PC-3 (cell line): ENCODE data around the gene DCAF5. TPM values are rescaled to one million over a fixed set of nuclear protein-coding genes. Genes with fewer than 3 reads are reported as not detected.
A peak's percentile ranks its signal among the peaks of the same experiment; 100 is the strongest.

Source experiments
- ATAC-seq: fragments of 200-7000 bp; cut with Tn5 transposase; 2 replicates; pipeline ENCODE4 v1.9.1; 2020; ENCODE audit warnings: mild to moderate bottlenecking, moderate library complexity
- BruUV-seq: library from RNA; stranded (reverse); fragments of 400-500 nt; replicated peaks from 2 replicates; lab custom pipeline; 2021; lab: Mats Ljungman, UMichigan
- CTCF ChIA-PET: fragments of 300-600 bp; sonication (Branson Sonifier 250); formaldehyde crosslinking; loops from one replicate; lab custom pipeline; 2022; ENCODE audit warnings: antibody characterized with exemption; lab: Charles Lee
- POLR2A ChIA-PET: fragments of 300-600 bp; sonication (Branson Sonifier 250); formaldehyde crosslinking; loops from one replicate; lab custom pipeline; 2022; ENCODE audit warnings: antibody characterized with exemption; ENCODE audit not compliant: unreplicated experiment; lab: Charles Lee
- DNase-seq: peaks from one replicate; pipeline ENCODE4 v3.0.0-alpha.2; 2015
- H2AFZ ChIP-seq: fragments of 300-600 bp; sonication (generic); 2 replicates; pipeline ENCODE4 v1.6.0; 2016; ENCODE audit warnings: antibody characterized with exemption, low read length
- H3F3A ChIP-seq: fragments of 300-600 bp; sonication (generic); one replicate; pipeline ENCODE4 v1.6.0; 2017; ENCODE audit warnings: antibody characterized with exemption, low read length, control low read depth, mild to moderate bottlenecking; ENCODE audit not compliant: unreplicated experiment
- H3K27ac ChIP-seq: fragments of 300-600 bp; sonication (generic); 2 replicates; pipeline ENCODE4 v1.5.1; 2016; ENCODE audit warnings: mild to moderate bottlenecking, low read length
- H3K27me3 ChIP-seq: fragments of 300-600 bp; sonication (generic); 2 replicates; pipeline ENCODE4 v1.6.1; 2016; ENCODE audit warnings: low read length, mixed read lengths
- H3K36me3 ChIP-seq: fragments of 300-600 bp; sonication (generic); 2 replicates; pipeline ENCODE4 v1.6.1; 2016; ENCODE audit warnings: low read depth, mixed run types, low read length, mixed read lengths
- H3K4me1 ChIP-seq: fragments of 300-600 bp; sonication (generic); 2 replicates; pipeline ENCODE4 v1.5.1; 2016; ENCODE audit warnings: low read length; ENCODE audit not compliant: insufficient read depth
- H3K4me2 ChIP-seq: fragments of 300-600 bp; sonication (generic); 2 replicates; pipeline ENCODE4 v1.6.0; 2016; ENCODE audit warnings: low read length
- H3K4me3 ChIP-seq: fragments of 300-600 bp; sonication (generic); 2 replicates; pipeline ENCODE4 v1.5.1; 2016; ENCODE audit warnings: mild to moderate bottlenecking, low read length, mixed read lengths
- H3K79me2 ChIP-seq: fragments of 300-600 bp; sonication (generic); 2 replicates; pipeline ENCODE4 v1.6.1; 2017; ENCODE audit warnings: low read length, mixed read lengths
- H3K9ac ChIP-seq: fragments of 300-600 bp; sonication (generic); 2 replicates; pipeline ENCODE4 v1.6.0; 2016; ENCODE audit warnings: mild to moderate bottlenecking, low read length
- H3K9me2 ChIP-seq: fragments of 300-600 bp; sonication (generic); replicated peaks from 2 replicates; pipeline ENCODE4 v1.6.1; 2016; ENCODE audit warnings: mixed run types, low read length, mixed read lengths
- H3K9me3 ChIP-seq: fragments of 300-600 bp; sonication (generic); 2 replicates; pipeline ENCODE4 v1.6.1; 2016; ENCODE audit warnings: low read length, mixed read lengths
- H4K20me1 ChIP-seq: fragments of 300-600 bp; sonication (generic); 2 replicates; pipeline ENCODE4 v1.6.1; 2016; ENCODE audit warnings: low read length, mixed read lengths
- EZH2 ChIP-seq: fragments of 300-600 bp; sonication (generic); IDR thresholded peaks from one replicate; pipeline ENCODE4 v1.6.1; 2017; ENCODE audit warnings: antibody characterized with exemption, mild to moderate bottlenecking, low read length; ENCODE audit not compliant: unreplicated experiment
- EZH2phosphoT487 ChIP-seq: fragments of 300-600 bp; sonication (generic); IDR thresholded peaks from 2 replicates; pipeline ENCODE4 v1.6.1; 2018; ENCODE audit warnings: mild to moderate bottlenecking, antibody characterized with exemption, low read length, borderline replicate concordance
- intact Hi-C: fragments of 100-400 bp; cut with micrococcal nuclease; formaldehyde crosslinking; loops from 2 replicates; pipeline ENCODE4 v1.9.0; 2023
- total RNA-seq: library from RNA; depleted of rRNA; stranded (reverse); fragments of >200 nt; gene quantifications from 2 replicates; pipeline ENCODE4 v1.2.3, GENCODE V29; 2014
- TF ChIP-seq, protein P1 (sequence below): fragments of 300-600 bp; sonication (generic); conservative IDR thresholded peaks from 2 replicates; pipeline ENCODE4 v1.5.1; 2017; ENCODE audit warnings: antibody characterized with exemption, low read depth, mild to moderate bottlenecking, low read length

DCAF5 gene
- total RNA-seq, 1 experiment from 2014 or later = 17.5 TPM

DNA sequence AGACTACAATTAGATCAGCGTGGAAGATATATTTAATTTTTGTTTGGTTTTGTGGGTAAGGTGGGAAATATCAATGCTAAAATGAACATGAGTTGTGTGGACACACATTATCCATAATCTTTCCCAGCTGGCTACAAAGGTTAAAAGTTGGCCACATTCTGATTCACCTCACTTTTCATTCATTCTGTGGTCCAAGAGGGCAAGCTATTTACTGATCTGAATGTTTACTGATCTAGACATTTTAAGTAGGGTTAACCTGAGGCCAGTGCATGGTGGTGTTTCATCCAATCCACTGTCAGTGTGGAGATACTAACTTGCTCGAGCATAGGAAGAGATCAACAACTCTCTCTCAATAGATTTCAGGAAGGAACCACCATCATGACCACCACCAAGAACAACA lies 71.6 kb downstream of the DCAF5 start:
- H3K4me2 ChIP-seq = peak overlapping the region; percentile 8; the same call in 1 of the 2 replicates
- H3K27ac ChIP-seq = 0 out of 2 replicates have a peak overlapping the region, but pooled peaks have one; percentile 6
- no peak for ATAC-seq
- no peaks in the 10 kb centered on the region for H3K9me3 ChIP-seq
- H3K4me1 ChIP-seq = peaks cover 52% of the 10 kb centered on the region
- peaks cover 25% of the 10 kb centered on the region for H3F3A ChIP-seq
- H3K9me2 ChIP-seq = no peaks in the 10 kb centered on the region
- H3K27me3 ChIP-seq = no peaks in the 10 kb centered on the region
- H3K79me2 ChIP-seq = peaks cover 8% of the 10 kb centered on the region; the same call in 1 of the 2 replicates
- ChIA-PET CTCF (no interaction called here), POLR2A (interaction anchor here (1.0 kb wide), 1 partner anchor 104 kb away, joined by 3 read pairs; no protein-coding TSS in a partner anchor)
- no peak for DNase-seq
- TF ChIP-seq, protein P1, sequence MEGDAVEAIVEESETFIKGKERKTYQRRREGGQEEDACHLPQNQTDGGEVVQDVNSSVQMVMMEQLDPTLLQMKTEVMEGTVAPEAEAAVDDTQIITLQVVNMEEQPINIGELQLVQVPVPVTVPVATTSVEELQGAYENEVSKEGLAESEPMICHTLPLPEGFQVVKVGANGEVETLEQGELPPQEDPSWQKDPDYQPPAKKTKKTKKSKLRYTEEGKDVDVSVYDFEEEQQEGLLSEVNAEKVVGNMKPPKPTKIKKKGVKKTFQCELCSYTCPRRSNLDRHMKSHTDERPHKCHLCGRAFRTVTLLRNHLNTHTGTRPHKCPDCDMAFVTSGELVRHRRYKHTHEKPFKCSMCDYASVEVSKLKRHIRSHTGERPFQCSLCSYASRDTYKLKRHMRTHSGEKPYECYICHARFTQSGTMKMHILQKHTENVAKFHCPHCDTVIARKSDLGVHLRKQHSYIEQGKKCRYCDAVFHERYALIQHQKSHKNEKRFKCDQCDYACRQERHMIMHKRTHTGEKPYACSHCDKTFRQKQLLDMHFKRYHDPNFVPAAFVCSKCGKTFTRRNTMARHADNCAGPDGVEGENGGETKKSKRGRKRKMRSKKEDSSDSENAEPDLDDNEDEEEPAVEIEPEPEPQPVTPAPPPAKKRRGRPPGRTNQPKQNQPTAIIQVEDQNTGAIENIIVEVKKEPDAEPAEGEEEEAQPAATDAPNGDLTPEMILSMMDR = no peak
- TF ChIP-seq EZH2phosphoT487 = no peak
- TF ChIP-seq EZH2 = no peak
- BruUV-seq = no TSS peak
- no peak overlapping the region for H3K9ac ChIP-seq
- H3K36me3 ChIP-seq = 0 out of 2 replicates have a peak, but pooled peaks cover 4% of the 10 kb centered on the region
- intact Hi-C loops = no loop called here
- no peaks in the 10 kb centered on the region for H4K20me1 ChIP-seq
- H2AFZ ChIP-seq = no peak overlapping the region
- H3K4me3 ChIP-seq = no peak overlapping the region

DNA sequence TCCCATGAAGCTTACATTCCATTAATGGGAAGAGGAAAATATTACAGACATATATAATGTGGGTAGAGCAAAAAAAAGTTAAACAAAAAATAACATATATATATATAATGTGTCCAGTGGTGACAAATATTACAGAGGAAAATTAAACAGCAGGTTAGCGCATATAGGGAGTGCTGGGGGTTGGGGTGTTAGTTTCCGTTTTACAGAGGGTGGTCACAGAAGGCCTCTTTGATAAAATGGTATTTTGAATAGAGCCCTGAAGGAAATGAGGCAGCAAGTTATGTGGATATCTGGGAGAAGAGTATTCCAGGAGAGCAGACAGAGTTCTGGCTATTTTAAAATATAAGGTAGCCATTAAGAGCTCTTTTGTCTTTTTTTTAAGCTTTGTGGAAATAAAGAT lies 73.2 kb downstream of the DCAF5 start:
- H3K9ac ChIP-seq = peak overlapping the region; percentile 72
- H3K27ac ChIP-seq = peak overlapping the region; percentile 94
- ATAC-seq (no peak), DNase-seq (no peak)
- no peaks in the 10 kb centered on the region for H4K20me1 ChIP-seq
- ChIA-PET POLR2A (interaction anchor here (0.5 to 1.1 kb wide), 4 partner anchors 68 to 103 kb away, joined by 3 to 9 read pairs (median 6); partner anchors contain the start of gene ACTN1), CTCF (interaction anchor here (0.5 to 1.4 kb wide), 5 partner anchors 10 to 77 kb away, joined by 3 to 5 read pairs (median 3); no protein-coding TSS in a partner anchor)
- H2AFZ ChIP-seq = 0 out of 2 replicates have a peak overlapping the region, but pooled peaks have one; percentile 18
- H3K36me3 ChIP-seq = 0 out of 2 replicates have a peak, but pooled peaks cover 3% of the 10 kb centered on the region
- H3F3A ChIP-seq = peaks cover 25% of the 10 kb centered on the region
- TF ChIP-seq EZH2 (no peak), EZH2phosphoT487 (no peak)
- TF ChIP-seq, protein P1 = no peak
- H3K79me2 ChIP-seq = peaks cover 11% of the 10 kb centered on the region; the same call in 1 of the 2 replicates
- H3K9me2 ChIP-seq = no peaks in the 10 kb centered on the region
- H3K9me3 ChIP-seq = no peaks in the 10 kb centered on the region
- intact Hi-C loops = loop anchor here (1.0 to 2.0 kb wide), 4 partner anchors 15 to 128 kb away; partner anchors contain the start of gene ACTN1
- H3K4me3 ChIP-seq = peak overlapping the region; percentile 20; the same call in 1 of the 2 replicates
- H3K4me1 ChIP-seq = peaks cover 52% of the 10 kb centered on the region
- BruUV-seq = TSS peak; percentile 79
- peak overlapping the region; percentile 76 for H3K4me2 ChIP-seq
- no peaks in the 10 kb centered on the region for H3K27me3 ChIP-seq
